ENCODE results near the gene SGTA.
A peak's percentile ranks its signal among the peaks of the same experiment; 100 is the strongest.

DNA sequence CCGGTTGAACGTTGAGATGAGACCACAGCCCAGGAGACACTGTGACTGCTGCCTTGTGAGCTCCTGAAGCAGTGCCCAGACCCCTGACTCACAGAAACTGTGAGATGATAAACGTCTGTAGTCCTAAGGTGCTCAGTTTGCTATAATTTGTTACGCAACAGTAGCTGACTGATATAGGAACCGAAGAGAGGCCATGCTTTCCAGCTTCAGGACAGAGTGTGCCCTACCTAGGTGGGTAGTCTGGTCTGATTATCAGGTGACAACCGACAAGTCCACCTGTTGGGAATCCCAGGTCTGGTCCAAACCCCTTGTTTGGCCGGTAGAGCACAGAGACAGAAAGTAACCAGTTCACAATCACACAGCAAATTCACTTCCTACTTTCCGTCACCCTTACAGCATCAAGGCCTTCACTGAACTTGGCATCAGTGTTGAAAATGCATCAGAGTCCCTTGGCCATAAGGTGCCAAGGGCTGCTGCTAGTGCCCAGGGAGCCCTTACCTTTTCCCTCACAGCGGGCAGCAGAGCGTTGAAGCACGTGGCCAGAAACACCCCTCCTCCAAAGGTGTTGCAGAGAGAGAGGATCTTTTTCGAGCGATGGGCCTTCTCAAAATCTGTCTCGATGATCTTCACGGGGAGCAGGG, 46.4 kb downstream of the SGTA start:
- TF ChIP-seq, protein P1, sequence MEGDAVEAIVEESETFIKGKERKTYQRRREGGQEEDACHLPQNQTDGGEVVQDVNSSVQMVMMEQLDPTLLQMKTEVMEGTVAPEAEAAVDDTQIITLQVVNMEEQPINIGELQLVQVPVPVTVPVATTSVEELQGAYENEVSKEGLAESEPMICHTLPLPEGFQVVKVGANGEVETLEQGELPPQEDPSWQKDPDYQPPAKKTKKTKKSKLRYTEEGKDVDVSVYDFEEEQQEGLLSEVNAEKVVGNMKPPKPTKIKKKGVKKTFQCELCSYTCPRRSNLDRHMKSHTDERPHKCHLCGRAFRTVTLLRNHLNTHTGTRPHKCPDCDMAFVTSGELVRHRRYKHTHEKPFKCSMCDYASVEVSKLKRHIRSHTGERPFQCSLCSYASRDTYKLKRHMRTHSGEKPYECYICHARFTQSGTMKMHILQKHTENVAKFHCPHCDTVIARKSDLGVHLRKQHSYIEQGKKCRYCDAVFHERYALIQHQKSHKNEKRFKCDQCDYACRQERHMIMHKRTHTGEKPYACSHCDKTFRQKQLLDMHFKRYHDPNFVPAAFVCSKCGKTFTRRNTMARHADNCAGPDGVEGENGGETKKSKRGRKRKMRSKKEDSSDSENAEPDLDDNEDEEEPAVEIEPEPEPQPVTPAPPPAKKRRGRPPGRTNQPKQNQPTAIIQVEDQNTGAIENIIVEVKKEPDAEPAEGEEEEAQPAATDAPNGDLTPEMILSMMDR (IDR thresholded peaks at IDR 0.05; ENCODE audit: insufficient read depth, low read length): no peak
- TF ChIP-seq, protein P2, sequence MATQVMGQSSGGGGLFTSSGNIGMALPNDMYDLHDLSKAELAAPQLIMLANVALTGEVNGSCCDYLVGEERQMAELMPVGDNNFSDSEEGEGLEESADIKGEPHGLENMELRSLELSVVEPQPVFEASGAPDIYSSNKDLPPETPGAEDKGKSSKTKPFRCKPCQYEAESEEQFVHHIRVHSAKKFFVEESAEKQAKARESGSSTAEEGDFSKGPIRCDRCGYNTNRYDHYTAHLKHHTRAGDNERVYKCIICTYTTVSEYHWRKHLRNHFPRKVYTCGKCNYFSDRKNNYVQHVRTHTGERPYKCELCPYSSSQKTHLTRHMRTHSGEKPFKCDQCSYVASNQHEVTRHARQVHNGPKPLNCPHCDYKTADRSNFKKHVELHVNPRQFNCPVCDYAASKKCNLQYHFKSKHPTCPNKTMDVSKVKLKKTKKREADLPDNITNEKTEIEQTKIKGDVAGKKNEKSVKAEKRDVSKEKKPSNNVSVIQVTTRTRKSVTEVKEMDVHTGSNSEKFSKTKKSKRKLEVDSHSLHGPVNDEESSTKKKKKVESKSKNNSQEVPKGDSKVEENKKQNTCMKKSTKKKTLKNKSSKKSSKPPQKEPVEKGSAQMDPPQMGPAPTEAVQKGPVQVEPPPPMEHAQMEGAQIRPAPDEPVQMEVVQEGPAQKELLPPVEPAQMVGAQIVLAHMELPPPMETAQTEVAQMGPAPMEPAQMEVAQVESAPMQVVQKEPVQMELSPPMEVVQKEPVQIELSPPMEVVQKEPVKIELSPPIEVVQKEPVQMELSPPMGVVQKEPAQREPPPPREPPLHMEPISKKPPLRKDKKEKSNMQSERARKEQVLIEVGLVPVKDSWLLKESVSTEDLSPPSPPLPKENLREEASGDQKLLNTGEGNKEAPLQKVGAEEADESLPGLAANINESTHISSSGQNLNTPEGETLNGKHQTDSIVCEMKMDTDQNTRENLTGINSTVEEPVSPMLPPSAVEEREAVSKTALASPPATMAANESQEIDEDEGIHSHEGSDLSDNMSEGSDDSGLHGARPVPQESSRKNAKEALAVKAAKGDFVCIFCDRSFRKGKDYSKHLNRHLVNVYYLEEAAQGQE (IDR thresholded peaks at IDR 0.05; ENCODE audit: insufficient replicate concordance, low read depth): no peak
- TF ChIP-seq SPI1 (IDR thresholded peaks at IDR 0.05; ENCODE audit: borderline replicate concordance, low read depth) (no peak), POLR2AphosphoS5 (IDR thresholded peaks at IDR 0.05; ENCODE audit: low read depth) (peak; percentile 6; the same call in 1 of the 2 replicates)
